ENCODE data around the gene ASB2. TPM values are rescaled to one million over a fixed set of nuclear protein-coding genes. Genes with fewer than 3 reads are reported as not detected.

The ASB2 gene
- polyA plus RNA-seq, 3 donors: 0.25 to 2.5 (median 1.4) TPM

GRCh38 chr14:93987815-93988476, 11.6 kb upstream of the ASB2 start:
- Histone ChIP-seq H3K9me3 (replicated peaks in 1 of 2; ENCODE audit: control insufficient read depth in 1 of 2, insufficient read depth in 1 of 2, low read length in 2 of 2) (no peaks in the 10 kb centered on the region), H3K27ac (ENCODE audit: low read depth in 1 of 2, low read length in 2 of 2) (no peak overlapping the region), H4K20me1 (ENCODE audit: insufficient read depth, low read length) (no peaks in the 10 kb centered on the region), H3K9ac (ENCODE audit: insufficient read depth, low read length, poor library complexity, severe bottlenecking) (no peak overlapping the region), H3K4me1 (ENCODE audit: control insufficient read depth in 1 of 2, insufficient read depth in 2 of 2, low read length in 2 of 2) (no peaks in the 10 kb centered on the region), H2AFZ (ENCODE audit: insufficient read depth, low read depth, low read length, poor library complexity, severe bottlenecking) (no peak overlapping the region), H3K36me3 (replicated peaks in 1 of 2; ENCODE audit: control insufficient read depth in 1 of 2, insufficient read depth in 2 of 2, low read length in 2 of 2) (no peaks in the 10 kb centered on the region), H3K79me2 (ENCODE audit: insufficient read depth, low read length) (no peaks in the 10 kb centered on the region), H3K4me3 (replicated peaks in 1 of 3; ENCODE audit: low read depth in 2 of 3, low read length in 3 of 3) (no peak overlapping the region), H3K4me2 (replicated peaks; ENCODE audit: extremely low read depth, low read length, poor library complexity, severe bottlenecking) (no peak overlapping the region), H3K27me3 (ENCODE audit: control insufficient read depth in 2 of 2, insufficient read depth in 2 of 2, low read length in 2 of 2) (no peaks in the 10 kb centered on the region)
- Mint-ChIP-seq H3K9me3 (peaks cover 0 to 2% (median 0%) of the 10 kb centered on the region in 7 donors), H3K27ac (no peak overlapping the region), H3K4me3 (no peak overlapping the region), H3K36me3 (no peaks in the 10 kb centered on the region), H3K4me1 (peaks cover 7% of the 10 kb centered on the region), H3K27me3 (ENCODE audit: low read depth in 3 of 3) (peaks cover 11 to 21% (median 17%) of the 10 kb centered on the region in 3 donors)
- 71% methylated on average over 1 of the region's 3 CpGs for WGBS (ENCODE audit: insufficient coverage)
- no peak for DNase-seq
- intact Hi-C loops (cut with micrococcal nuclease): no loop called here
- TF ChIP-seq CTCF (IDR thresholded peaks at IDR 0.05): no peak

- Histone ChIP-seq H3K9ac (ENCODE audit: insufficient read depth, low read length, poor library complexity, severe bottlenecking) (no peak overlapping the region), H4K20me1 (ENCODE audit: insufficient read depth, low read length) (no peaks in the 10 kb centered on the region), H3K4me3 (replicated peaks in 1 of 3; ENCODE audit: low read depth in 2 of 3, low read length in 3 of 3) (no peak overlapping the region), H3K9me3 (replicated peaks in 1 of 2; ENCODE audit: control insufficient read depth in 1 of 2, insufficient read depth in 1 of 2, low read length in 2 of 2) (no peaks in the 10 kb centered on the region), H3K27me3 (ENCODE audit: control insufficient read depth in 2 of 2, insufficient read depth in 2 of 2, low read length in 2 of 2) (no peaks in the 10 kb centered on the region), H3K27ac (ENCODE audit: low read depth in 1 of 2, low read length in 2 of 2) (no peak overlapping the region), H3K79me2 (ENCODE audit: insufficient read depth, low read length) (no peaks in the 10 kb centered on the region), H3K36me3 (replicated peaks in 1 of 2; ENCODE audit: control insufficient read depth in 1 of 2, insufficient read depth in 2 of 2, low read length in 2 of 2) (no peaks in the 10 kb centered on the region), H3K4me1 (ENCODE audit: control insufficient read depth in 1 of 2, insufficient read depth in 2 of 2, low read length in 2 of 2) (no peaks in the 10 kb centered on the region), H2AFZ (ENCODE audit: insufficient read depth, low read depth, low read length, poor library complexity, severe bottlenecking) (no peak overlapping the region), H3K4me2 (replicated peaks; ENCODE audit: extremely low read depth, low read length, poor library complexity, severe bottlenecking) (no peak overlapping the region)
- no peak overlapping the region for H3K4me3 Mint-ChIP-seq
- intact Hi-C loops (cut with micrococcal nuclease): no loop called here
- peaks cover 7% of the 10 kb centered on the region for H3K4me1 Mint-ChIP-seq
- H3K36me3 Mint-ChIP-seq: no peaks in the 10 kb centered on the region
- 88% methylated on average over 12 of the region's 12 CpGs for WGBS (ENCODE audit: insufficient coverage)
- H3K27ac Mint-ChIP-seq: no peak overlapping the region
- peaks cover 9 to 19% (median 17%) of the 10 kb centered on the region in 3 donors for H3K27me3 Mint-ChIP-seq (ENCODE audit: low read depth in 3 of 3)
- no peak for TF ChIP-seq CTCF (IDR thresholded peaks at IDR 0.05)
- peaks cover 0 to 2% (median 0%) of the 10 kb centered on the region in 7 donors for H3K9me3 Mint-ChIP-seq
- DNase-seq: no peak
Observed at GRCh38 chr14:93987376-93987775, 11.0 kb upstream of the ASB2 start.
